PC-3 (cell line): Measurements from ENCODE around the gene ABHD6. TPM values are rescaled to one million over a fixed set of nuclear protein-coding genes. Genes with fewer than 3 reads are reported as not detected.
"Not testable (repeated sequence)": the region's sequence is repeated elsewhere in the genome, so short reads cannot be mapped to it uniquely, and the experiment has no call there.

ENCODE experiments used
- ATAC-seq: fragments of 200-7000 bp; cut with Tn5 transposase; 2 replicates; pipeline ENCODE4 v1.9.1; 2020; ENCODE audit warnings: mild to moderate bottlenecking, moderate library complexity
- BruUV-seq: library from RNA; stranded (reverse); fragments of 400-500 nt; replicated peaks from 2 replicates; lab custom pipeline; 2021; lab: Mats Ljungman, UMichigan
- CTCF ChIA-PET: fragments of 300-600 bp; sonication (Branson Sonifier 250); formaldehyde crosslinking; loops from one replicate; lab custom pipeline; 2022; ENCODE audit warnings: antibody characterized with exemption; lab: Charles Lee
- POLR2A ChIA-PET: fragments of 300-600 bp; sonication (Branson Sonifier 250); formaldehyde crosslinking; loops from one replicate; lab custom pipeline; 2022; ENCODE audit warnings: antibody characterized with exemption; ENCODE audit not compliant: unreplicated experiment; lab: Charles Lee
- DNase-seq: peaks from one replicate; pipeline ENCODE4 v3.0.0-alpha.2; 2015
- H2AFZ ChIP-seq: fragments of 300-600 bp; sonication (generic); 2 replicates; pipeline ENCODE4 v1.6.0; 2016; ENCODE audit warnings: antibody characterized with exemption, low read length
- H3F3A ChIP-seq: fragments of 300-600 bp; sonication (generic); one replicate; pipeline ENCODE4 v1.6.0; 2017; ENCODE audit warnings: antibody characterized with exemption, low read length, control low read depth, mild to moderate bottlenecking; ENCODE audit not compliant: unreplicated experiment
- H3K27ac ChIP-seq: fragments of 300-600 bp; sonication (generic); 2 replicates; pipeline ENCODE4 v1.5.1; 2016; ENCODE audit warnings: mild to moderate bottlenecking, low read length
- H3K27me3 ChIP-seq: fragments of 300-600 bp; sonication (generic); 2 replicates; pipeline ENCODE4 v1.6.1; 2016; ENCODE audit warnings: low read length, mixed read lengths
- H3K36me3 ChIP-seq: fragments of 300-600 bp; sonication (generic); 2 replicates; pipeline ENCODE4 v1.6.1; 2016; ENCODE audit warnings: low read depth, mixed run types, low read length, mixed read lengths
- H3K4me1 ChIP-seq: fragments of 300-600 bp; sonication (generic); 2 replicates; pipeline ENCODE4 v1.5.1; 2016; ENCODE audit warnings: low read length; ENCODE audit not compliant: insufficient read depth
- H3K4me2 ChIP-seq: fragments of 300-600 bp; sonication (generic); 2 replicates; pipeline ENCODE4 v1.6.0; 2016; ENCODE audit warnings: low read length
- H3K4me3 ChIP-seq: fragments of 300-600 bp; sonication (generic); 2 replicates; pipeline ENCODE4 v1.5.1; 2016; ENCODE audit warnings: mild to moderate bottlenecking, low read length, mixed read lengths
- H3K79me2 ChIP-seq: fragments of 300-600 bp; sonication (generic); 2 replicates; pipeline ENCODE4 v1.6.1; 2017; ENCODE audit warnings: low read length, mixed read lengths
- H3K9ac ChIP-seq: fragments of 300-600 bp; sonication (generic); 2 replicates; pipeline ENCODE4 v1.6.0; 2016; ENCODE audit warnings: mild to moderate bottlenecking, low read length
- H3K9me2 ChIP-seq: fragments of 300-600 bp; sonication (generic); replicated peaks from 2 replicates; pipeline ENCODE4 v1.6.1; 2016; ENCODE audit warnings: mixed run types, low read length, mixed read lengths
- H3K9me3 ChIP-seq: fragments of 300-600 bp; sonication (generic); 2 replicates; pipeline ENCODE4 v1.6.1; 2016; ENCODE audit warnings: low read length, mixed read lengths
- H4K20me1 ChIP-seq: fragments of 300-600 bp; sonication (generic); 2 replicates; pipeline ENCODE4 v1.6.1; 2016; ENCODE audit warnings: low read length, mixed read lengths
- CTCF ChIP-seq: fragments of 300-600 bp; sonication (generic); conservative IDR thresholded peaks from 2 replicates; pipeline ENCODE4 v1.5.1; 2017; ENCODE audit warnings: antibody characterized with exemption, low read depth, mild to moderate bottlenecking, low read length
- EZH2 ChIP-seq: fragments of 300-600 bp; sonication (generic); IDR thresholded peaks from one replicate; pipeline ENCODE4 v1.6.1; 2017; ENCODE audit warnings: antibody characterized with exemption, mild to moderate bottlenecking, low read length; ENCODE audit not compliant: unreplicated experiment
- EZH2phosphoT487 ChIP-seq: fragments of 300-600 bp; sonication (generic); IDR thresholded peaks from 2 replicates; pipeline ENCODE4 v1.6.1; 2018; ENCODE audit warnings: mild to moderate bottlenecking, antibody characterized with exemption, low read length, borderline replicate concordance
- intact Hi-C: fragments of 100-400 bp; cut with micrococcal nuclease; formaldehyde crosslinking; loops from 2 replicates; pipeline ENCODE4 v1.9.0; 2023
- total RNA-seq: library from RNA; depleted of rRNA; stranded (reverse); fragments of >200 nt; gene quantifications from 2 replicates; pipeline ENCODE4 v1.2.3, GENCODE V29; 2014

ABHD6 gene
- total RNA-seq, 1 experiment from 2014 or later: 13.4 TPM

GRCh38 chr3:58287354-58287753 lies 49.8 kb downstream of the ABHD6 start:
- intact Hi-C loops: no loop called here
- no peak overlapping the region for H3K9ac ChIP-seq
- H3K4me3 ChIP-seq: no peak overlapping the region
- no peak for ATAC-seq
- ChIA-PET POLR2A (no interaction called here), CTCF (interaction anchor here (0.5 kb wide), 1 partner anchor 91 kb away, joined by 4 read pairs; no protein-coding TSS in a partner anchor)
- H3K36me3 ChIP-seq: 0 out of 2 replicates have a peak, but pooled peaks cover 2% of the 10 kb centered on the region
- H3K4me2 ChIP-seq: no peak overlapping the region
- DNase-seq: no peak
- no peaks in the 10 kb centered on the region for H4K20me1 ChIP-seq
- no peaks in the 10 kb centered on the region for H3K9me3 ChIP-seq
- H2AFZ ChIP-seq: no peak overlapping the region
- H3K4me1 ChIP-seq: no peaks in the 10 kb centered on the region
- H3K27me3 ChIP-seq: no peaks in the 10 kb centered on the region
- no peaks in the 10 kb centered on the region for H3K9me2 ChIP-seq
- BruUV-seq: no TSS peak
- no peaks in the 10 kb centered on the region for H3K79me2 ChIP-seq
- no peak for TF ChIP-seq EZH2
- no peak for TF ChIP-seq EZH2phosphoT487
- no peak for TF ChIP-seq CTCF
- H3F3A ChIP-seq: no peaks in the 10 kb centered on the region
- no peak overlapping the region for H3K27ac ChIP-seq

- no peaks in the 10 kb centered on the region for H3K4me1 ChIP-seq
- no peaks in the 10 kb centered on the region for H3K27me3 ChIP-seq
- no peaks in the 10 kb centered on the region for H3K79me2 ChIP-seq
- 0 out of 2 replicates have a peak, but pooled peaks cover 2% of the 10 kb centered on the region for H3K36me3 ChIP-seq
- DNase-seq (no peak), ATAC-seq (peak; percentile 38; the same call in 1 of the 2 replicates)
- no peak overlapping the region for H3K4me2 ChIP-seq
- H3K27ac ChIP-seq: no peak overlapping the region
- CTCF ChIA-PET: interaction anchor here (0.5 kb wide), 1 partner anchor 92 kb away, joined by 4 read pairs; no protein-coding TSS in a partner anchor
- TF ChIP-seq CTCF (peak; percentile 45; the same call in 1 of the 2 replicates), EZH2phosphoT487 (no peak), EZH2 (no peak)
- no peaks in the 10 kb centered on the region for H4K20me1 ChIP-seq
- H3F3A ChIP-seq: no peaks in the 10 kb centered on the region
- BruUV-seq: no TSS peak
- no peak overlapping the region for H3K4me3 ChIP-seq
- POLR2A ChIA-PET: no interaction called here
- H3K9me2 ChIP-seq: no peaks in the 10 kb centered on the region
- intact Hi-C loops: no loop called here
- no peaks in the 10 kb centered on the region for H3K9me3 ChIP-seq
- no peak overlapping the region for H3K9ac ChIP-seq
- H2AFZ ChIP-seq: no peak overlapping the region
These were observed 50.6 kb downstream of the ABHD6 start for GRCh38 chr3:58288011-58288728.

- ATAC-seq, CTCF ChIA-PET, H3F3A ChIP-seq, POLR2A ChIA-PET, H2AFZ ChIP-seq, H3K9me3 ChIP-seq, H4K20me1 ChIP-seq, H3K36me3 ChIP-seq, H3K9ac ChIP-seq, H3K27me3 ChIP-seq, H3K9me2 ChIP-seq, H3K27ac ChIP-seq, H3K4me3 ChIP-seq, DNase-seq, intact Hi-C loops, BruUV-seq, H3K4me1 ChIP-seq, H3K79me2 ChIP-seq, H3K4me2 ChIP-seq: not testable (repeated sequence)
These were observed 51.5 kb downstream of the ABHD6 start for GRCh38 chr3:58288964-58289613.

- DNase-seq, H3K9me3 ChIP-seq, H3K9me2 ChIP-seq, H3K27ac ChIP-seq, POLR2A ChIA-PET, BruUV-seq, H2AFZ ChIP-seq, H3K4me3 ChIP-seq, H3K4me1 ChIP-seq, H3K27me3 ChIP-seq, H3F3A ChIP-seq, H4K20me1 ChIP-seq, H3K36me3 ChIP-seq, H3K9ac ChIP-seq, intact Hi-C loops, CTCF ChIA-PET, H3K79me2 ChIP-seq, ATAC-seq, H3K4me2 ChIP-seq: not testable (repeated sequence)
These were observed 52.9 kb downstream of the ABHD6 start for GRCh38 chr3:58290446-58290845.
